SHP77 treated with DMSO at 0.1 percent for 48 hours (cell line): Measurements from ENCODE around the gene OVAAL.
A peak's percentile ranks its signal among the peaks of the same experiment; 100 is the strongest.

ENCODE experiments used
- DNase-seq: peaks from one replicate; lab custom pipeline; 2025; lab: John Stamatoyannopoulos, UW

OVAAL gene

DNA sequence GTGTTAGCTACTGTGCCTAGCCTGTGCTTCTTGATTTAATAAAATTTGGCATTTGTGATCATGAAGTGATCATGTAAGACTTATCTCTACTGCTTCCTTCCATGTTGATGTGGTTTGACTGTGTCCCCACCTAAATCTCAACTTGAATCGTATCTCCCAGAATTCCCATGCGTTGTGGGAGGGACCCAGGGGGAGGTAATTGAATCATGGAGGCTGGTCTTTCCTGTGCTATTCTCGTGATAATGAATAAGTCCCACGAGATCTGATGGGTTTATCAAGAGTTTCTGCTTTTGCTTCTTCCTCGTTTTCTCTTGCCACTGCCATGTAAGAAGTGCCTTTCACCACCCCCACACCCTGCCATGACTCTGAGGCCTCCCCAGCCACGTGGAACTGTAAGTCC, at the start of gene OVAAL:
Gene OVAAL (plus strand): TSS at position 301 of the 400 bp plus-strand sequence.
- no peak for DNase-seq

- no peak for DNase-seq
Observed at GRCh38 chr1:180510882-180511281, 47.9 kb upstream of the OVAAL start.

GRCh38 chr1:180513531-180513930, 45.2 kb upstream of the OVAAL start:
- no peak for DNase-seq

- DNase-seq = no peak
Observed at GRCh38 chr1:180515364-180515763, 43.4 kb upstream of the OVAAL start.

- peak; percentile 72 for DNase-seq
Observed at GRCh38 chr1:180515857-180516388, 42.8 kb upstream of the OVAAL start.

- DNase-seq = no peak
Observed at GRCh38 chr1:180519846-180520245, 38.9 kb upstream of the OVAAL start.

GRCh38 chr1:180521474-180522212, 37.1 kb upstream of the OVAAL start:
- no peak for DNase-seq

GRCh38 chr1:180522213-180522515, 36.6 kb upstream of the OVAAL start:
- DNase-seq = peak; percentile 15

GRCh38 chr1:180524160-180524914, 34.4 kb upstream of the OVAAL start:
- DNase-seq = no peak

DNA sequence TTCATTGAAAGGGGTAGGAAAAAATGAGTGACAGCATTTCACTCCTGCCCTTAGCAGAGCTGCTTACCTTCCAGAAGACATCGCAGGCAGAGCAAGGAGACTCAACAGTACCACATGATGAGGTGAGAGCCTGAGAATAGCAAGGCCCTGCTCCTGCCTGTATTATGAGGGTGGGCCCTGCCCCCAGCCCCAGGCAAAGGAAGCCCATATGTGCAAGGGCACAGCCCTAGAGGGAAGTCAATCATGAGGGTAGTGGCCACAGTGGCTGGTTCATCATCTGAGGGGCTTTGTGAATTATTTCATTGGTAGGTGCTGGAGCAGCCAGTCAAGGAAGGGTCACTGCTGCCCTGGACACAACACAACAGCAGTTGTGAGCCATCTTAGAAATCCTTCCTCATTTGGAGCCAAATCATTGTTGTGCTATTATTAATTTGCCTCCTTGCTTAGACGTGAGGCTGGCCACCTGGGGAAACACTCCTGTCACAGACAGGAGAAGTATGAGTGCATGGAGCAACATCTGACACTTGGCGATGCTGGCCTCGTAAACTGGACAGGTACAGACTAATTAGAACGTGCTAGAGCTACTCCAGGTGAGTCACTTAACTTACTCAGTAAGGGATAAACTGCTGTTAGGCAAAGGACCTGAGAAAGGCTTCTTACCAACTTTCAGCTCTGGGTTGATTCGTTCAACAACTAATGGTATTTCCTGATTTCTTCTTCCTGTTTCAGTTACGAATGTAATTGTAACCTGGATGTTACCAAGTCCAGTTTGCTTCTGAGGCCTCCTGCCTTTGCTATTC, 33.6 kb upstream of the OVAAL start:
- DNase-seq = no peak

DNA sequence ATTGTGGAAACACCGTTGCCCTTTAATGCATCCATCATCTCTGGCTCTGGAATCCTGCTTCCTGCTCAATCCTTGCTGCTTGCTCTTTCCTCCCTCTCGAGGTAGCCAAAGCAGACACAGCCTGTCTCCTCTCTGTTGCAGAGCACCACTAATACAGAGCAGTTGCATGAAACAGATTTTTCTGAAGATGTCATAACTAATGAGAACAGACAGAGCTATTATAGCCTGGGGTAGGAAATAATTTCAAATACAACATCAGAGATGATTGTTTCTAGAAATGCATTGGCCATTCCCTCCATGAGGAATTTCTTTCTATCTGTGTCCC, 33.1 kb upstream of the OVAAL start:
- no peak for DNase-seq

DNA sequence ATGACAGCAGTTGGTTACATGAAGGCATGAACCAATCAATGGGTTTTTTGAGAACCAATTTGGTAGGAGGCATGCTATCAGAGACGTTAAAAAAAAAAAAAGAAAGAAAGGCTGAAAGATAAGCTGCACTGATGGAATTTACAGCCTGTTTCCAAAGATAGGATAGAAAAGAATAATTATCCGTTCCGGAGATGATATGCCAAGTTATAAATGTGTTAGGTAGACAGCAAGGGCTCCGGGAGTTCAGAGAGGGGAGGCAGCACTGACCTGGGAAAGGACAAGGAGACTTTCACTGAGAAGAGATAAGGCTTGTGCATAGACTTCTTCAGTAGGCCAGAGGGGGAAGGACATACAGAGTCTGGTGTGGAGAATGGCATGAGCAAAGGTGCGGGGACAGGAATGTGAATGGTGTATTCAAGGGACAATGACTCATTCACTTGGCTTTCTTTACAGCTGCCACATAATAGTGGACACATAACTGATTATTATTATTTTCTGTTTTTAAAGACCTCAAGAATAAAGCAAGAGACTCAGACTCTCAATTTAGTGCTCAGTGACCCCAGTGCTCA, 31.6 kb upstream of the OVAAL start:
- DNase-seq = no peak

DNA sequence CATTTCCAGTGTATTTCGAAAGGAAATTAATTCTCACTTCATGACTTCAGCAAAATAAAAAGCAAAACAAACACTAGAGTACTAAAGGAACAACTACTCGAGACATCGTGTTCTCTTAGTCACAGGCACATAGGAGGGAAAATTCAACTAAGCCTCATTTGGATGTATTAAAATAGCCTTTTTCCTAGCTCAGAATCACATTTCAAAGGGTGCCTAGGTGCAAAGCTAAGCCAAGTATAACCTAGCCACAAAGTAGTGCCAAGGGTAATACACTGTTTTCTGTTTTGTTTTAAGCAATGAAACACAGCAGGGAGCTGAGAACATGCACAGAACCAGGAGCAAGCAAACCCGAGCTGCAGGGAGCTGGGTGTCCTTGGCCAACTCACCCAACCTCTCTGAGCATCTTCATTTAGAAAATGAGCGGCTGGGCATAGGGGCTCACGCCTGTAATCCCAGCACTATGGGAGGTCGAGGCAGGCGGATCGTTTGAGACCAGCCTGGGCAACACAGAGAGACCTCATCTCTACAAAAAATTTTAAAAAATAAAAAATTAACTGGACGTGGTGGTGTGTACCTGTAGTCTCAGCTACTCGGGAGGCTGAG, 29.8 kb upstream of the OVAAL start:
- no peak for DNase-seq

GRCh38 chr1:180530501-180530900, 28.3 kb upstream of the OVAAL start:
- no peak for DNase-seq

DNA sequence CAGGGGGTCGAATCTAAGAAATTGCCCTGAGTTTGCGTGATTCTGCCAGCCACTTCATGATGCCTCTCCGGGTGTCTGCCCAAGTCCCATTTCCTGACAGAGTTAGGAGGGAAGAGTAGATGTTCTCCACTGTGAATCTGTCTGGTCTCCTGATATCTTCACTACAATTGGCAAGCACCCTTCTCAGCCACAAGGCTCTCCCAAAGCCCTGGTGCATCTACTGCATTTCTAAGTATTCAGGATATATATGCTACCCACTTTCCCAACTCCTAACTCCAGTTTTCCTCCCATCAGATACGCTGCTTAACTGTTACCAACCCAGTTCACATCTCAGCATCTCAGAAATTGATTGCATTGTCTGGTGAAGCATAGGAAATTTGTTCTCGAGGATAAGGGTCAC, 25.9 kb upstream of the OVAAL start:
- no peak for DNase-seq

- peak; percentile 57 for DNase-seq
Observed at GRCh38 chr1:180533266-180533987, 25.3 kb upstream of the OVAAL start.

- no peak for DNase-seq
Observed at GRCh38 chr1:180534214-180534613, 24.6 kb upstream of the OVAAL start.

DNA sequence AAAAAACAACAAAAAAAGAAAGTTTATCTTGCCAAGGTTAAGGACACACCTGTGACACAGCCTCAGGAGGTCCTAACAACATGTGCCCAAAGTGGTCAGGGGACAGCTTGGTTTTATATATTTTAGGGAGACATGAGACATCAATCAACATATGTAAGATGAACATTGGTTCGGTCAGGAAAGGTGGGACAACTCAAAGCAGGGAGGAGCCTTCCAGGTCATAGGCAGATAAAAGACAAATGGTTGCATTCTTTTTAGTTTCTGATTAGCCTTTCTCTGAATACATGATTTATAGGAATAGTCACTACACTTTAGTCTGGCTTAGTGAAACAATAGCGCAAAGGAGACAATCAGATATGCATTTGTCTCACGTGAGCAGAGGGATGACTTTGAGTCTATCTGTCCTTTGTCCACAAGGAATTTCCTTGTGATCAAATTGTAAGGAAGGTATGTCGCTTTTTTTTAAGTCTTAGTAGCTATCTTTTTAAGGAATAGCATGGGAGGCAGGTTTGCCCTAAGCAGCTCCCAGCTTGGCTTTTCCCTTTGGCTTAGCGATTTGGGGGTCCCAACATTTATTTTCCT, 23.3 kb upstream of the OVAAL start:
- no peak for DNase-seq

DNA sequence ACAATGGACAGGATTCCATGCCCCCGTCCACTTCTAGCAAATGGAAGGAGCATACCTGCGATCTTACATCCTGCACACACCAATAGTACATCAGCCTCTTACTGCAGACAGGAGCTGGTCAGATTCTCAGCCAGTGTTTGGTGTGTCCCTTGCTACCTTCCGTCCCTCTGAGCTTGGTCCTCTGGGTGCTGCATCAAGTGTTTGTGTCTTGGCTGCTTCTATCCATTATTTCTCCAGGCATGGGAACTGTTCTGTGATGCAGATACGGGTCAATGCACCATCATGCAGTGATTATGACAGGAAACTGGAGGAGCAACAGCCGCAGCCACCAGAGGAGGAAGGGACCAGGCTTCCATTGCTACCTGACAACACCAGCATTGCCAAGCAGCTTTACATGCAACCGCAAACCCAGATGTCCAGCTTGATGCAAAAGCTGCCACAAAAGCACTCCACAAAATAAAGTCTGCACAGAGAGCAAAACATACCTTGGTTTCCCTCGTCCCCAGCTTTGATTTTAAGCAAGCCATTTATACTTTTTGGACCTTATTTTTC, 21.9 kb upstream of the OVAAL start:
- no peak for DNase-seq

GRCh38 chr1:180539136-180539535, 19.6 kb upstream of the OVAAL start:
- no peak for DNase-seq
